Measurements from ENCODE around the gene COL5A3. TPM values are rescaled to one million over a fixed set of nuclear protein-coding genes. Genes with fewer than 3 reads are reported as not detected.

Gene COL5A3
- total and polyA plus RNA-seq, 5 donors from 2014 or later, result 0.35 to 2.1 TPM; not detected in 3

DNA sequence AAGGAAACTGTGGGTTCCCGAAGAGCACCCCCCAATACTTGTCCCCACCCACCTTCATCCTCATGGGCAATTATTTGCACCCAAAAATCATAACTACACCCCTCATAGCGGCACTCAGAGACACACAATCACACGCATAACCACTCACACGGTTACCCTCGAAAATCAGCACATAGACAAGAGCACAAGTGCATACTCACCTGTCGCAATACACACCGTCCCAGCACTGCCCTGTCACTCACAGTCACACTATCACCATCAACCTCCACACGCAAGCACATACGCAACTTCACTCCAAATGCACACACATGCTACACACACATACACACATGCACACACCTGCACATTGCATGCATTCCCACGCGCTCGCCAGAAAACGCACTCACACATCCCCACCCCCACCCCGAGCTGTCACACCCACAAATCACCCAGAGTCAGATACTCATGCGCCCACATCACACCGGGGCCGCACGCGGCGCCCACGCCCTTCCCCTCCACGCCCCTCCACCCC lies 535 bp downstream of the COL5A3 start:
- Histone ChIP-seq H3K27me3 (ENCODE audit: control insufficient read depth, insufficient read depth, low read length) (peaks cover 15% of the 10 kb centered on the region), H3K27ac (ENCODE audit: insufficient read depth, low read length, poor library complexity, severe bottlenecking) (no peak overlapping the region), H3K36me3 (ENCODE audit: control insufficient read depth, insufficient read depth, low read length) (no peaks in the 10 kb centered on the region), H3K4me3 (ENCODE audit: low read depth, low read length) (no peak overlapping the region), H3K9me3 (ENCODE audit: control insufficient read depth in 2 of 2, low read length in 2 of 2) (no peaks in the 10 kb centered on the region), H3K4me1 (ENCODE audit: control insufficient read depth, insufficient read depth, low read length, poor library complexity, severe bottlenecking) (peaks cover 3% of the 10 kb centered on the region)
- H3K9me3 Mint-ChIP-seq, result peaks cover 0 to 11% (median 3%) of the 10 kb centered on the region in 7 donors
- DNase-seq (no peak), ATAC-seq (ENCODE audit: low read depth in 2 of 2) (no peak)
- H3K4me1 Mint-ChIP-seq, result peaks cover 0 to 20% (median 3%) of the 10 kb centered on the region in 4 donors
- peaks cover 6% of the 10 kb centered on the region for H3K36me3 Mint-ChIP-seq
- H3K4me3 Mint-ChIP-seq, result peak overlapping the region in 2 of 4 donors; percentile 32 to 47
- peaks cover 57% of the 10 kb centered on the region for H3K27me3 Mint-ChIP-seq
- H3K27ac Mint-ChIP-seq, result no peak overlapping the region

DNA sequence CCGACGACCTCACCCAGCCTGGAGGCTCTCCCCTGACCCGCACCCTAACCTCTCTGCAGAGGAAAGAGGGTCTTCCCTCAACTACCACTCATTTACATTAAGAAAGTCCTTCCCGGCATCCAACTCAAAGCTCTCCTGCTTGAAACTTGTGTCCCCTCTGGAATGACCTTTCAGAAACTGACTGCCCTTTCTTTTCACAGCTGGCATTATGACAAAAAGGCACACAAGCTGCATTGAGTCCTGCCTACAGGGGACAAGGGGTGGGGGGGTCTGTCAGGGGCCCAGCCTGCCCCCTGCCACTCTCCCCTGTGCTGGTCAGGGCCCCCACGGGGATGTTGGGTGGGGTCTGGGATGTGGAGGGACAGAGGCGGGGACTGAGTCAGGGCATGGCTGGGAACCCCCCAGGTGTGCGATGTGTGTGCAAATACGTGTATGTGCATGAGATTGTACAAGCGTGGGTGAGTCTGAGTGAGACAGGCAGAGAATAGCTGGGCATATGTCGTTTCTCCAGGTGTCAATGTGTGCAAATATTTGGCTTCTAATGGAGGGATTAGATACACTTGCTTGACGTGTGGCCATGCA lies 2.0 kb downstream of the COL5A3 start:
- peaks cover 0 to 13% (median 4%) of the 10 kb centered on the region in 7 donors for H3K9me3 Mint-ChIP-seq
- H3K27me3 ChIP-seq (ENCODE audit: control insufficient read depth, insufficient read depth, low read length), result peaks cover 14% of the 10 kb centered on the region
- DNase-seq (no peak), ATAC-seq (ENCODE audit: low read depth in 2 of 2) (no peak)
- H3K27ac ChIP-seq (ENCODE audit: insufficient read depth, low read length, poor library complexity, severe bottlenecking), result no peak overlapping the region
- peaks cover 0 to 23% (median 3%) of the 10 kb centered on the region in 4 donors for H3K4me1 Mint-ChIP-seq
- H3K27me3 Mint-ChIP-seq, result peaks cover 54% of the 10 kb centered on the region
- no peaks in the 10 kb centered on the region for H3K36me3 ChIP-seq (ENCODE audit: control insufficient read depth, insufficient read depth, low read length)
- H3K4me3 ChIP-seq (ENCODE audit: low read depth, low read length), result no peak overlapping the region
- H3K9me3 ChIP-seq (ENCODE audit: control insufficient read depth in 2 of 2, low read length in 2 of 2), result no peaks in the 10 kb centered on the region
- H3K36me3 Mint-ChIP-seq, result peaks cover 6% of the 10 kb centered on the region
- no peak overlapping the region for H3K27ac Mint-ChIP-seq
- peak overlapping the region in 2 of 4 donors; percentile 35 to 64 for H3K4me3 Mint-ChIP-seq
- peaks cover 3% of the 10 kb centered on the region for H3K4me1 ChIP-seq (ENCODE audit: control insufficient read depth, insufficient read depth, low read length, poor library complexity, severe bottlenecking)

DNA sequence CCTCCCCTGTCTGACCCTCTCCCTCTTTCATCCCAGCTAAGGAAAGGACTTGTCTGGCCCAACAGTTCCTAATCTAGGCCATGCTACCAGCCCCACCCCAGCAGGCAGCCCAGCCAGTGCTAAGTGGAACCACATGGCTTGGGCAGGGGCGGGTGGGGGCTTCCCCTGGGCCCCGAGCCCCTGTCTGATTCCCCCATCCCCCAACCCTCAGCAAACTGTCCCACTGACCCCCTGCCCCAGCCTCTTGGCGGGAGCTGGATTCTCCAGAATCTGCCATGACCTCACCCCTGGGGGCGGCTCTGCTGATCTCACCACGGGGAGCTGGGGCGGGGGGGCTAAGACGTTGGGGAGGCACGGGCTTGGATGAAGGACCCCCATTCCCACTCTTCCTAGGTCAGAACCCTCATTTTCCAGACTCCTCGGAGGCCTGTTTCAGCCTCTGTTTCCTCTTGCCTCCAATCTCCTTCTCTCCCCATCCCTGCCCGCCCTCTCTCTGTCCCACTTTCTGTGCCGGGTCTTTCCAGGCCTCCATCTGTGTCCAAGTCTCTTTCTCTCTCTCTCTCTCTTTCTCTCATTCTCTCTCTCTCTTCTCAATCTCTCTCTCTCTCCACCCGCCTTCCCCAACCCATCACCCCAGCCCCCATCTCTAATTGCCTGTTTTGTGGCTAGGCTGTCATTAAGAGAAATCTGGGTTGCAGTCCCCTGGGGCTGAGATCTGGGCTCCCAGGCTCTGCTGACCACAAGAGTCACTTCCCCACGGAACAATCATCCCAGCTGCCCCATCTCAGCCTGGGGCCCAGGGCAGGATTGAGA lies 2.7 kb downstream of the COL5A3 start:
- ATAC-seq (ENCODE audit: low read depth in 2 of 2) (no peak), DNase-seq (no peak)
- peaks cover 3% of the 10 kb centered on the region for H3K4me1 ChIP-seq (ENCODE audit: control insufficient read depth, insufficient read depth, low read length, poor library complexity, severe bottlenecking)
- no peak overlapping the region for H3K27ac ChIP-seq (ENCODE audit: insufficient read depth, low read length, poor library complexity, severe bottlenecking)
- H3K36me3 ChIP-seq (ENCODE audit: control insufficient read depth, insufficient read depth, low read length), result no peaks in the 10 kb centered on the region
- H3K4me3 ChIP-seq (ENCODE audit: low read depth, low read length), result no peak overlapping the region
- Mint-ChIP-seq H3K27ac (peak overlapping the region in 1 of 3 donors; percentile 91), H3K36me3 (peaks cover 6% of the 10 kb centered on the region), H3K9me3 (peaks cover 0 to 13% (median 5%) of the 10 kb centered on the region in 7 donors), H3K4me3 (peak overlapping the region in 1 of 4 donors; percentile 35), H3K27me3 (peaks cover 48% of the 10 kb centered on the region), H3K4me1 (peaks cover 0 to 28% (median 3%) of the 10 kb centered on the region in 4 donors)
- no peaks in the 10 kb centered on the region for H3K9me3 ChIP-seq (ENCODE audit: control insufficient read depth in 2 of 2, low read length in 2 of 2)
- peaks cover 14% of the 10 kb centered on the region for H3K27me3 ChIP-seq (ENCODE audit: control insufficient read depth, insufficient read depth, low read length)

DNA sequence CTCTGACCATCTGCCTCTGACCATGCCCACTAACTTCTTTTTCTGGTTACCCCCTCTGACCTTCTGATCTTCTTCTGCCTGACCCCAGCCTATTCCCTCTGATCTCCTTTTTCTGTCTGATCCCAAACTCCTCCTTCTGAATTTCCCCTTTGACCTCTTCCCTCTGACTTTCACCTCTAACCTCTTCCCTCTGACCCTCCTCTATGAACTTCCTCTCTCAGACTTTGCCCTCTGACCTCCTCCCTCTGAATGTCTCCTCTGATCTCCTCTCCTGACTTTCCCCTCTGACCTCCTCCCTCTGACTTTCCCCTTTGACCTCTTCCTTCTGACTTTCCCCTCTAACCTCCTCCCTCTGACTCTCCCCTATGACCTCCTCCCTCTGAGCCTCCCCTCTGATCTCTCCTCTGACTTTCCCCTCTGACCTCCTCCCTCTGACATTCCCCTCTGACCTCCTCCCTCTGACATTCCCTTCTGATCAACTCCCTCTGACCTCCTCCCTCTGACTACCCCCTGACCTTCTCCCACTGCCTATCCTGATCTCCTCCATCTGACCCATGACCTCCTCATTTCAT lies 3.5 kb downstream of the COL5A3 start:
- Mint-ChIP-seq H3K27me3 (peaks cover 41% of the 10 kb centered on the region), H3K36me3 (peaks cover 6% of the 10 kb centered on the region), H3K27ac (no peak overlapping the region), H3K4me1 (peaks cover 0 to 28% (median 3%) of the 10 kb centered on the region in 4 donors), H3K9me3 (peaks cover 0 to 13% (median 4%) of the 10 kb centered on the region in 7 donors), H3K4me3 (peak overlapping the region in 1 of 4 donors; percentile 43)
- no peak for ATAC-seq (ENCODE audit: low read depth in 2 of 2)
- DNase-seq, result no peak
- Histone ChIP-seq H3K27me3 (ENCODE audit: control insufficient read depth, insufficient read depth, low read length) (peaks cover 14% of the 10 kb centered on the region), H3K4me3 (ENCODE audit: low read depth, low read length) (no peak overlapping the region), H3K36me3 (ENCODE audit: control insufficient read depth, insufficient read depth, low read length) (no peaks in the 10 kb centered on the region), H3K27ac (ENCODE audit: insufficient read depth, low read length, poor library complexity, severe bottlenecking) (no peak overlapping the region), H3K4me1 (ENCODE audit: control insufficient read depth, insufficient read depth, low read length, poor library complexity, severe bottlenecking) (peaks cover 3% of the 10 kb centered on the region), H3K9me3 (ENCODE audit: control insufficient read depth in 2 of 2, low read length in 2 of 2) (no peaks in the 10 kb centered on the region)

DNA sequence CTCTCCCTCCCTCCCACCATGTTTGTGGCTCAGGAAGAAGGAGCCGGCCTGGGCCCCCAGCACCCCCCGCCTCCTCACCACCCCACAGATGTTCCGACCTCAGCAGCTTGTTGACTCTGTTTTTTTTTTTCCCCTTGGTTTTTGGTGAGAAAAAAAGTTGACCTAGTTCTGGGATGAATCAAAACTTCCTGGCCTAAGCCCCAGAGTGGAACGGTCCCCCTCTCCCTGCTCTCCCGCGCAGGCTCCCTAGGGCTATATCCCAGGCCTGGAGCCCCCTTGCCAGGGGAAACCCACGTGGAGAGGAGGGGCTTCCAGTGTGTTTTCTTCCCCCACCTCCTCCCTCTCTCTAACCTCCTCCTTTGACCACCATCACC lies 4.0 kb downstream of the COL5A3 start:
- ATAC-seq (ENCODE audit: low read depth in 2 of 2) (no peak), DNase-seq (no peak)
- Histone ChIP-seq H3K27ac (ENCODE audit: insufficient read depth, low read length, poor library complexity, severe bottlenecking) (no peak overlapping the region), H3K9me3 (ENCODE audit: control insufficient read depth in 2 of 2, low read length in 2 of 2) (no peaks in the 10 kb centered on the region), H3K27me3 (ENCODE audit: control insufficient read depth, insufficient read depth, low read length) (peaks cover 14% of the 10 kb centered on the region), H3K36me3 (ENCODE audit: control insufficient read depth, insufficient read depth, low read length) (no peaks in the 10 kb centered on the region), H3K4me1 (ENCODE audit: control insufficient read depth, insufficient read depth, low read length, poor library complexity, severe bottlenecking) (peaks cover 3% of the 10 kb centered on the region), H3K4me3 (ENCODE audit: low read depth, low read length) (no peak overlapping the region)
- H3K4me3 Mint-ChIP-seq, result peak overlapping the region in 1 of 4 donors; percentile 43
- peaks cover 36% of the 10 kb centered on the region for H3K27me3 Mint-ChIP-seq
- H3K4me1 Mint-ChIP-seq, result peaks cover 0 to 28% (median 3%) of the 10 kb centered on the region in 4 donors
- H3K9me3 Mint-ChIP-seq, result peaks cover 0 to 13% (median 4%) of the 10 kb centered on the region in 7 donors
- peaks cover 6% of the 10 kb centered on the region for H3K36me3 Mint-ChIP-seq
- H3K27ac Mint-ChIP-seq, result no peak overlapping the region

DNA sequence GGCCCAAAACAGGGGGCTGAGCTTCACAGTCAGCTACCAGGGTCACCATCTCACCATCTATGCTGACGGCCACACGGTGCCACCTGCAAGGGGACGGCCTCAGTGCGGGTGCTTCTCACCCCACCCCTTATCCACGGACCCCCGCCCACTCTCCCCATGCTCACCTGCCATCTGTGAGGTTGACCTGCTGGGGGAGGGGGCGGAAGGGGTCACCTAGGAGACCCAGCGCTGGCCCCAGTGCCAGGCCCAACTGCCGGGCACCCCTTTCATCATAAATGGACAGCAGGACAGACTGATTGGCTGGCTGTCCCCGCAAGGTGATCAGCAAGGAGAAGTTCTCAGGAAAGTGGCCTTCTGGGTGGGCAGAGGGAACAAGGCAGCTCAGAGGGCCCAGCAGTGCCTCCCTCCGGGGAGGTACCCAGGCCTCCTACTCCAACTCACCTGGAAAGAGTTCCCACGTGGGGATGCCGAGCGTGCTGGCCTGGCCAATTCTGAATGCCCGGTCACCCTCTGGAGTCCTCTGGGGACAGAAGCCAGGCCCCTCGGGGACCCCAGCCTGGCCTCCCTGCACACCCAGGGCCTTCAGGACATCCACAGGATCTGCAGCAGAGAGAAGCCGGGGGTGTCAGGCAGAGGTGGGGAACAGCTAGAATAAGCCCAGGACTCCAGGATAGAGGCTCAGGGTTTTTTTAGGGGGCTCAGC lies 4.5 kb downstream of the COL5A3 start:
- H3K27ac ChIP-seq (ENCODE audit: insufficient read depth, low read length, poor library complexity, severe bottlenecking), result no peak overlapping the region
- Mint-ChIP-seq H3K4me3 (peak overlapping the region in 2 of 4 donors; percentile 31 to 67), H3K27ac (no peak overlapping the region), H3K36me3 (peaks cover 6% of the 10 kb centered on the region), H3K27me3 (peaks cover 30% of the 10 kb centered on the region), H3K4me1 (peaks cover 0 to 25% (median 3%) of the 10 kb centered on the region in 4 donors), H3K9me3 (peaks cover 0 to 10% (median 4%) of the 10 kb centered on the region in 7 donors)
- no peaks in the 10 kb centered on the region for H3K9me3 ChIP-seq (ENCODE audit: control insufficient read depth in 2 of 2, low read length in 2 of 2)
- ATAC-seq (ENCODE audit: low read depth in 2 of 2) (no peak), DNase-seq (no peak)
- no peak overlapping the region for H3K4me3 ChIP-seq (ENCODE audit: low read depth, low read length)
- H3K4me1 ChIP-seq (ENCODE audit: control insufficient read depth, insufficient read depth, low read length, poor library complexity, severe bottlenecking), result peaks cover 3% of the 10 kb centered on the region
- H3K36me3 ChIP-seq (ENCODE audit: control insufficient read depth, insufficient read depth, low read length), result no peaks in the 10 kb centered on the region
- H3K27me3 ChIP-seq (ENCODE audit: control insufficient read depth, insufficient read depth, low read length), result peaks cover 9% of the 10 kb centered on the region

DNA sequence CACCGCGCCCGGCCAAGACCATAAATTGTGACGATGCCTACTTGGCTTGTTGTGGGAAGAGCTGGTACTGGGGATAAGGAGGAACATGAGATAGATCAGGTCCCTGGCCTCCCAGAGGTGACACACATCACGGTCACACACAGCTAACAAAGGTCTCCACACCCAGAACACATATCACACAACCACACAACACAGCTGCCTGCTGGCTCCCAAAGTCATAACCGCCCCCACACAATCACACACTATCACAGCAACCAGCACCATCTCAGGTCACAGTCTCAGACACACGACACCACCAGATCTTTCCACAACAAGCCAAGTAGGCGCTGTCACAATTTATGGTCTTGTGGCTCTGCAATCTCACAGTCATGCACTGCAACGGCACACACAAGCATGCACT lies 5.7 kb downstream of the COL5A3 start:
- H3K4me3 ChIP-seq (ENCODE audit: low read depth, low read length), result no peak overlapping the region
- H3K27ac ChIP-seq (ENCODE audit: insufficient read depth, low read length, poor library complexity, severe bottlenecking), result no peak overlapping the region
- peaks cover 6% of the 10 kb centered on the region for H3K27me3 ChIP-seq (ENCODE audit: control insufficient read depth, insufficient read depth, low read length)
- peak overlapping the region in 1 of 3 donors; percentile 52 for H3K27ac Mint-ChIP-seq
- peak overlapping the region in 1 of 4 donors; percentile 17 for H3K4me3 Mint-ChIP-seq
- peaks cover 0 to 7% (median 4%) of the 10 kb centered on the region in 7 donors for H3K9me3 Mint-ChIP-seq
- DNase-seq (no peak), ATAC-seq (ENCODE audit: low read depth in 2 of 2) (no peak)
- peaks cover 33% of the 10 kb centered on the region for H3K27me3 Mint-ChIP-seq
- no peaks in the 10 kb centered on the region for H3K36me3 ChIP-seq (ENCODE audit: control insufficient read depth, insufficient read depth, low read length)
- peaks cover 3% of the 10 kb centered on the region for H3K36me3 Mint-ChIP-seq
- H3K4me1 Mint-ChIP-seq, result peaks cover 0 to 29% (median 2%) of the 10 kb centered on the region in 4 donors
- no peaks in the 10 kb centered on the region for H3K9me3 ChIP-seq (ENCODE audit: control insufficient read depth in 2 of 2, low read length in 2 of 2)
- peaks cover 3% of the 10 kb centered on the region for H3K4me1 ChIP-seq (ENCODE audit: control insufficient read depth, insufficient read depth, low read length, poor library complexity, severe bottlenecking)

Measured in CD4-positive, CD25-positive, alpha-beta regulatory T cell (primary cell).